CD4-positive, alpha-beta T cell treated with Interleukin-17A for 1 hour (primary cell): ENCODE results near the gene SCRG1.

Source experiments
- DNase-seq: peaks from one replicate; pipeline ENCODE4 v3.0.0-alpha.2; 2020

The SCRG1 gene

DNA sequence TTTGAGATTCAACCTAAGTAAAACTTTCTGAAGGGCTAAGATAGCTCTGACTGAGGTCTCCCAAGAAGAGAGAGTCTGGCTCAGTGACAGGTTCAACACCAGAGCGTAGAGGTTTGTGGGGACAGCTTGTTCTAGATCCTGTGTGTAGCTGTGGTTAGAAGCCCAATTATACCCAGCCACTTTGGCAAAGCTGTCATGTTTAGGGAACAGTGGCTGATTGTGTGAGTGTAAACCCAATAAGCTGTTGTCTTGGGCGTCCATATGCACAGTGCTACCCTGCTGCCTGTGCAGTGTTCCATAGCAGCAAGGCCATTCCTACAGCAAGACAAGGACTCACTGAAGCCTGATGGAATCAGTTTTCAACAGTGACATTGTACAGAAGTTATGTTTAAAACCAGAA lies 11.2 kb upstream of the SCRG1 start:
- no peak for DNase-seq

DNA sequence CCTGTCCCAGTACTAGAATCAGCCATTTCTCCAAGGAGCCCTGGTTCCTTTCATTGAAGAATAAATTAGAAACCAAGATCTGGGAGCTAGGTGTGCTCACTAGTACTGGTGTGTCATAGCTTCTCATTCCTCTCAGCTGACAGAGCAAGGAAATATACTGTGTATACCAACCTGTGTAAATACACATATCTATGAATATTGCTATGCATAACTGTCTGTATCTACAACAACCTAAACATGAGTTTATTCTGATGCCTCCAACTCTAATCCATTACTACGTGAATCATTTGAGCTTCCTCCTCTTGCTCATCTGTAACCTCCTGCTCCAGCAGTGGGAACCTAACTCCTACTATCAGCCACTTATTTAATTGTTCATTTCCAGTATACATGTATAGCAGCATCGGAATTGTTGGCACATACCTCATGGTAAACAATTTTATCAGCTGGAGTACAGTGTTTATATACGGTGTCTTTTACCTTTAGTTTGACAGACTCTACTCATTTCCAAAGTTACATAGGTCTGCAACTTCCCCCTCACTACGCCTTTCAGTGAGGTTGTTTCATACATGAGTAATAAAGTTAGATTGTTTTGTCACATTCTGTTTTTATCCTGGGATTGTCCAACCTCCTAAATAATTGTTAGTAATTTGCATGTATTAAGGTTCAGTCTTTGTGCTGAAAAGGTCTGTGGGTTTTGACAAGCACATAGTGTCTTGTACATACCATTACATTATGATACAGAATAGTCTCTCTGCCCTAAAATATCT lies 7.1 kb upstream of the SCRG1 start:
- DNase-seq: no peak

- DNase-seq: no peak
Measured at GRCh38 chr4:173404296-173404865, 5.5 kb upstream of the SCRG1 start.

DNA sequence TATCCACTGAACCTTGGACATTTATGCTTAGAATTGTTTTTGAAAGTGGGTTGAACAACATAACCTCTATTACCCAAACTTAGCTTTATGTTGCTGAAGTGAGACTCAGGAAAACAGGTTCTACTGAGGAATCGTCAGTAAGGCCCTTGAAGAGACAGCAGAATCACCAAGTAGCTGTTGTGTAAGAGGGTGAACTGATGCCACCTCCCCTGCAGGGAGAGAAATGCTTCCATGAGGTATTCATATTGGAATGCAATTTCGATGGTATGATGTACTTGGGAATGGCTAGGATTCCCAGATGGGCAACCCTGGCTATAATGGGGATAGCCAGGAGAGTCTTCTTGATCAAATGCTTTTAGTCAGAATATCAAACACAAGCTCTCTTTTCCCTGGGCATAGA lies 4.1 kb upstream of the SCRG1 start:
- no peak for DNase-seq

DNA sequence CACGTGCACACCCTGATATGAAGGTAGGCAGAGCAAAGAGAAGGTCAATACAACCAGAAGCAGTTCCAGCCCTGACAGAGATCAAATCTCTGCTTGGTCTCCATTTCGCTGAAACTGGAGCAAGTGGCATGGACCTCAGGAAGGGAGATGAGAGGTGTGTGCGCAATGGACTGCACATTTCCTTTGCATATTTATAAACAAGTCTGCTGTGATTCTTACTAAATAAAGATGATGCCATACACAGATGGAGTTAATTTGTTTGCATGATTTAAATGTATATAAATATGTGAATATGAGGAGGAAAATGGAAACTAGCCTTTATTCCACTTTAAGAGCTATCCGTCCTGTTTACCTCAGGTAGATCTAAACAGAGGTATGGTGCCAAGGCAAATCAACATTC lies 2.1 kb upstream of the SCRG1 start:
- DNase-seq: no peak

DNA sequence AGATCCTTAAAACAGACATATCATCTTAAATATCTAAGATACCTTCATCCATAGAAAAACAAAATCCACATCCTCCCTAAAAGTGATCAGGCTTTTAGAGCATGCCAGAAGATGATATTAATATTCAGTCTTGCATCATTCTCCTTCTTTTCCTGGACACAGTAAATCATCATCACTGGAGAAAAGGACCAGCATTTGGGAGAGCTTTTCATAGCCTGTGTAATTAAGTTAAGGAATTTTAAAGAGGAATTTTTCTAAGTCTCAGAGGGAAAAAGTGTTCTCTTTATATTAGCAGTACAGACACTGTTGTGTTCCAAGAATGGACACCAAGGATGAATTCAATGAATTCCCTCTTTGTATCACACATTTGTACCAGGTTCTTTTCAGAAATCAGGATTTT lies 696 bp downstream of the SCRG1 start:
- no peak for DNase-seq

GRCh38 chr4:173397604-173398003 lies 1.3 kb downstream of the SCRG1 start:
- DNase-seq: no peak

- DNase-seq: no peak
Measured at GRCh38 chr4:173391701-173392100, 7.2 kb downstream of the SCRG1 start.

GRCh38 chr4:173386751-173387150 lies 12.2 kb downstream of the SCRG1 start:
- DNase-seq: no peak

- no peak for DNase-seq
Measured at GRCh38 chr4:173382349-173382748, 16.6 kb downstream of the SCRG1 start.

- DNase-seq: no peak
Measured at GRCh38 chr4:173381610-173382009, 17.3 kb downstream of the SCRG1 start.

DNA sequence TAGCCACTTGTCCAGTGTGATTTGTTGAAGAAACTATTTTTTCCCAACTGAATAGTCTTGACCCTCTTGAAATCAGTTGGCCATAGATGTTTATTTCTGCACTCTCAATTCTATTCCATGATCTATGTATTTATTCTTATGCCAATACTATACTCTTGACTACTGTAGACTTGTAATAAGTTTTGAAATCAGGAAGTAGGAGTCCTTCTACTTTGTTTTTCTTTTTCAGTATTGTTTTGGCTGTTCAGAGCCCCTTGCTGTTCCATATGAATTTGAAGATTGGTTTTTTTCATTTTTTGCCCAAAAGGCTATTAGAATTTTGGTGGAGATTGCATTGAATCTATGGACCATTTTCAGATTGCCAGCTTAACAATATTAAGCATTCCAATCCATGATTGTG lies 17.9 kb downstream of the SCRG1 start:
- DNase-seq: no peak

DNA sequence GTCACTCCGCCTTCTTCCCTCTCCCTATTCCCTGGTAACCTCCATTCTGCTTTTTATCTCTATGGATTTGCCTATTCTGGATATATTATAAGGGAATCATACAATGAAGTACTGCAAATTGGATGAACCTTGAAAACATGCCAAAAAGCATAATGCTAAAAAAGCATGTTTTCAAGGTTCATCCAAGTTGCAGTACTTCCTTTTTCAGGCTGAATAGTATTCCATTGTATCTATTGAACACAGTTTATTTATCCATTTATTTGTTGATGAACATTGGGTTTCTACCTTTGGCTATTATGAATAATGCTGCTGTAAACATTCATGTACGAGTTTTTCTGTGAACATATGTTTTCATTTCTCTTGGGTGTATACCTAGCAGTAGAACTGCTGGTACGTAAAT lies 19.0 kb downstream of the SCRG1 start:
- no peak for DNase-seq

- DNase-seq: no peak
Measured at GRCh38 chr4:173374588-173374987, 24.3 kb downstream of the SCRG1 start.

- DNase-seq: peak; percentile 45
Measured at GRCh38 chr4:173371292-173372192, 27.4 kb downstream of the SCRG1 start.

- peak; percentile 97 for DNase-seq
Measured at GRCh38 chr4:173370477-173371291, 28.2 kb downstream of the SCRG1 start, which contains the start of gene SAP30. Gene SAP30 (plus strand): TSS chr4:173370954. CDS start chr4:173371183, 229 bp downstream.

DNA sequence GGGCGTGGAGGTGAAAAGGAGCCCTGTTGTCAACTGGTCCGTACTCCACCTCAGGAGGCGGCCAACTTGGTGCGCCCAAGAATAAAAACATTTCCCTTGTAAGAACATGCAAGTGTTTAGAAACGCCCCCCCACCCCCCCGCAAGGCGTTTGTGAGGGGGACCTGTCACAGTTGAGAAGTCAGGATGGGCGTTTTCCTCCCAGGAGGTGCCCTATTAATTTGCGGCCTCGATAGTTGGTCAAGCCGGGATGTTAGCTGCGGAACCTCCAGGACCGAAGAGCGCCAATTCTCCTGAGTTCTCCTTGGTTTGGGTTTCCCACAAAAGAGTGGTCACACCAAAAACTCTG lies 28.8 kb downstream of the SCRG1 start:
- peak; percentile 75 for DNase-seq

GRCh38 chr4:173367946-173368345 lies 31.0 kb downstream of the SCRG1 start:
- no peak for DNase-seq

- DNase-seq: no peak
Measured at GRCh38 chr4:173367285-173367684, 31.6 kb downstream of the SCRG1 start.

DNA sequence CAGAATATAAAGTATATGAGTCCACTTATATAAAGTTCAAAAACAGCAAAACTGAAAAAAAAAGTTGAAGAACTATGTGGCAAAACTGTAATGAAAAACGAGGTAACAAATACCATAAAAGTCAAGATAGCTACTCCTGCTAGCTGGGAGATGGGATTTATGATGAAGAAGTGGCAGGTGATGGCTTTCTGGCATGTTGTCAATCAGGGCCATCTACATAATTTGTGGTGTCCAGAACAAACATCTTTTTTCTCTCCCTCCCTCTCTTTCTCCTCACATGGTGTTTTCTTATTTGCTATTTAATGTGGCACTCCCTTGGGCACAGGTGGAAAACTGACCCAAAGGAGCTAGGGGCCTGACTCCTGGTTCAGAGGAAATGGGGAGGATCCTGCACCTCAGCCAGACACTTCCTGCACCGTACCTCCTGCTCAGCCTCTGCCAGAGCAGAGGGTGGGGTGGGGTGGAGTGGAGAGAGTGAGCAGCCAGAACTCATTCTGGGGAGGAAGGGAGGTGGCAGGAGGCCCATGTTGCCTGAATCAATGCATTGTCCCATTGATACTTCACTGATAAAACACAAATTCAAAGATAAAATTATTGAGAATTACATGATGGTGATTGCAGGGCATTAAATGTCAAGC lies 33.4 kb downstream of the SCRG1 start:
- peak; percentile 13 for DNase-seq

- no peak for DNase-seq
Measured at GRCh38 chr4:173362666-173363065, 36.2 kb downstream of the SCRG1 start.

GRCh38 chr4:173360587-173361221 lies 38.2 kb downstream of the SCRG1 start:
- no peak for DNase-seq
